ENCODE data around the gene SLC66A2.

DNA sequence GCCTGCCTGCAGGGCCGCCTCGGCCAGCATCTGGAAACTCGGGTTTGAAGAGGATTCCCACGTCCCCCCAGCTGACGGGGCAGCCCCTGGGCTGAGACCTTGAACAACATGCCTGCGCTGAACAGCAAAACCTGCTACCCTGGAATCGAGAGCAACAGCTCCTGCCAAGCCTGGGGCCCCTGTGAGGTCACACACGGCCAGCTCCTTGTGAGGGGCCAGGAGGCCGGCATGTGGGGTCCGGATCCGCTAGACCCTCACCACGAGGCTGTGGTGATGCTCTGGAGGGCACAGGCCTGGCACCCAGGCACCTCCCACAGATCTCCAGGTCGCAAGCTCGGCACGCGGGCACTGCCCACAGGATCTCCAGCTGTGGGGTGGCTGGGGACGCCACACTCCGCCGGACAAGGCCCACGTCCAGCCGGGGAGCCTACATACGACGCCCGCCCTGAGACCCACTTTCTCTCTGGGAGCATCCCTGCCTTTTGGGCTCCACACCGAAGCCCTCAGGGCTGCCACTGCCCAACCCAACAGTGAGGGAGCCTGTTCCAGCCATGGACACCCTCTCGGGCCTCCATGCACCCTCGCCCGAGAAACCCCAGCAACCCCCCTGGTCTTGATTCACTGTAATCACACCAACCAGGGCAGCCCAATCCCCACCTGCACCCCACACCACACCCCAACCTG, 34.1 kb downstream of the SLC66A2 start:
- no peak for TF ChIP-seq POLR2A (IDR thresholded peaks at IDR 0.05)
- TF ChIP-seq, protein P1, sequence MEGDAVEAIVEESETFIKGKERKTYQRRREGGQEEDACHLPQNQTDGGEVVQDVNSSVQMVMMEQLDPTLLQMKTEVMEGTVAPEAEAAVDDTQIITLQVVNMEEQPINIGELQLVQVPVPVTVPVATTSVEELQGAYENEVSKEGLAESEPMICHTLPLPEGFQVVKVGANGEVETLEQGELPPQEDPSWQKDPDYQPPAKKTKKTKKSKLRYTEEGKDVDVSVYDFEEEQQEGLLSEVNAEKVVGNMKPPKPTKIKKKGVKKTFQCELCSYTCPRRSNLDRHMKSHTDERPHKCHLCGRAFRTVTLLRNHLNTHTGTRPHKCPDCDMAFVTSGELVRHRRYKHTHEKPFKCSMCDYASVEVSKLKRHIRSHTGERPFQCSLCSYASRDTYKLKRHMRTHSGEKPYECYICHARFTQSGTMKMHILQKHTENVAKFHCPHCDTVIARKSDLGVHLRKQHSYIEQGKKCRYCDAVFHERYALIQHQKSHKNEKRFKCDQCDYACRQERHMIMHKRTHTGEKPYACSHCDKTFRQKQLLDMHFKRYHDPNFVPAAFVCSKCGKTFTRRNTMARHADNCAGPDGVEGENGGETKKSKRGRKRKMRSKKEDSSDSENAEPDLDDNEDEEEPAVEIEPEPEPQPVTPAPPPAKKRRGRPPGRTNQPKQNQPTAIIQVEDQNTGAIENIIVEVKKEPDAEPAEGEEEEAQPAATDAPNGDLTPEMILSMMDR (IDR thresholded peaks at IDR 0.05) = no peak

Data from lower leg skin (tissue), 3 donors.